Measurements from ENCODE around the gene NRXN2.
"Not testable (repeated sequence)": the region's sequence is repeated elsewhere in the genome, so short reads cannot be mapped to it uniquely, and the experiment has no call there.

NRXN2 gene

DNA sequence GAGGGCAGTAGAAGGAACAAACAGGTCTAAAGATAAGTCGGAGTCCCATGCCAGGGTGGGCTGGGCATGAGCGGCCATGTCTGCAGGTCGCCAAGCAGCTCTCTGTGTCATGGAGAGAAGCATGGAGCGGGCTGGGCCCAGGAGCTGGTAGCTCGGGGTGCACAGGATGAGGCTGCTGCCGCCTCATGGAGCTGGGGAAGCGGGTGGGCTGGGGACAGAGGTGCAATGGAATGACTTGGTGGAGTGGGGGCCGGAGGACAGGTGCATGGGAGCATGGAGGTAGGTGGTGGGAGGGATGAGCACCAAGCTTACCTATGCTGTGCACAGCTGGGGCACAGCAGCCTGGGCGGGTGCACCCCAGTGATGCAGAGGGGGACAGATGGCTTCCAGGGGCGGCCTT lies 3.6 kb downstream of the NRXN2 start:
- DNase-seq: no peak

DNA sequence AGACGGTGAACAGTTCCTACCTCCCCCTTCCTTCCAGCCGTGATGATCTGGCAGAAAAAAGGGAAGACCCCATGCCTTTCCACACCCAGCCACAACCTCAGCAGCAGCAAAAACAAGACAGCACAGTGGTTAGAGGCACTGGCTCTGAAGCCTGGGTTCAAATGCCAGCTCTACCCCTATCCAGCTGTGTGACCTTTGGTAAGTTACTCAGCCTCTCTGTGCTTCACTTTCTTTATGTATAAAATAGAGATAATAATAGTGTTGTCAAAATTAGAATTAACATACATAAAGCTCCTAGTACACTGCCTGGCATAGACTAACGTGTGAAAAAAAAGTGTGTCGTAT lies 4.2 kb downstream of the NRXN2 start:
- no peak for DNase-seq

DNA sequence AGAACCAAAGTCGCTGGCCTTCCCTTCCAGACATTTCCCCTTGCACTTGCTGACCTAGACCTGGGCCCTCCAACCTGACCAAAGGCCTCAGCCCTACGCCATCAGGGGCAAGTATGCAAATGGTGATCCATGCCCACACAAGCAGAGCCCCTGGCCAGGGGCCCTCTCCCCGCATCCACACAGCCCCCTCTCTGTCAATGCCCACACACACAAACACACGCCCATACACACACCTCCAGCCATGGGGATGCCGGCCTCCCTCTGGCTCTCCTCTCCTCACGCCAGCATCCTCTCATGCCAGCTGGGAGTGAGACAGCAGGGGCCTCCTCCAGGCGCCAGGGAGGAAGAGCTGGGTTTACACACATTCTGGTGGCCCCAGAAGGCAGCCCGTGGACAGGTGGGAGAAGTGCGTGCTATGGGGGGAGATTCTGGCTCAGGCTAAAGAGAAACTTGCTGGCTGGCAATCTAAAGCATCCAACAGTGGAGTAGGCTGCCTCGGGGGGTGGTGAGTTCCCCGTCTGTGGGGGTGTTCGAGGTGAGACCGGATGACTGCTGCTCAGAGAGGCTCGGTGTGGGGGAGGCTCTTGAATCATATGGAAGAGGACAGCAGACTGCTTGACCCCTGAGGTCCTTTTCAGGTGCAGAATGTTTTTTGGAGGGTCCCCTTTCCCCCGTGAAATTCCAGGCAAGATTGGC lies 4.8 kb downstream of the NRXN2 start:
- no peak for DNase-seq

DNA sequence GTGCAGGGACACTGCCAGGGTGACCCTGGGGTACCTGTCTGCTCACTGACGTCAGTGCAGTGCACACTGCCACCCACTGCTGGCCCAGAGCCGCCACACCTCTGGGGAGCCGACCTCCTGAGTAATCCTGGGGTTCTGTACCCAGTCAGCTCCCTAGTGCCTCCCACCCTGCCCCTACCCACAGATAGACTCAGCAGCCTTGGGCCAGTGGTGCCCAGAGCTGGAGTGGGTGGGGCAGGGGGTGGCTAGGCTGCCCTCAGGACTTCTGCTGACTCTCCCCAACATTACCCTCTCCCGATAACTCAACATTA lies 5.8 kb downstream of the NRXN2 start:
- no peak for DNase-seq

DNA sequence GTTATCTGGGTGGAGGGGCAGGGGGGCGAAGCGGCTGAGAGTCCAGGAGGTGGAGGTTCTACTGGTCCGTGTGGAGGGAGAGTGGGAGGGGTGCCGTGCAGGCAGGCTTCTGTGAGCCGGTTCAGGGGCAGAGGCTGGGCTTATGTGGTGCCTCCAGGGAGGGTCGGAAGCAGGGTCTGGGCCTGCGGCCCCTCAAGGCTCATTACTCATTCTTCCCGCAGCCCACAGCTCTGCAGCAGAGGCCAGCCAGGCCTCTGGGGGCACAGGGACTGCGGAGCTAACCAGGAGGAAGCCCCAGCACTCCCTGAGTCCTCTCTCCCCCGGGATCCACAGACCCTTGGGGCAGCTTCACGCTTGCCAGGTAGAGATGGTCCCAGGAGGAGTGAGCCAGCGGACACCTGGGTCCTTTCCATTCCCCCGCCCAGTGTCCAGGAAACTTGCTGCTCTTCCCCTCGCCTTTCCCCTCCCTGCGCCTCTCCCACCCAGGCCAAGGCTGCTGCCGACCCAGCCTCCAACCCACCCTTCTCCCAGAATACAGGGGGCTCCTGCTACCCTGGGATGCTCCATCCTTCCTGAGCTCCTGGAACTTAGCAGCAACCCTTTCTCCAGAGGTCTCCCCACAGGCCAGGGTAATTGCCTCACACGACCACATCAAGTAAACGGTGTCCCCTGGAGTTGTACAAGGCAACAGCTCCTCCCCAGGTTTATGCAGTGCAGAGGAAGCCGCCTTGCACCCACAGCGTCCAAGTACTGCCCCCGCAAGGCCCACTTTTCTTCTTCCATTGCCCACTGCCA lies 6.3 kb downstream of the NRXN2 start:
- no peak for DNase-seq

DNA sequence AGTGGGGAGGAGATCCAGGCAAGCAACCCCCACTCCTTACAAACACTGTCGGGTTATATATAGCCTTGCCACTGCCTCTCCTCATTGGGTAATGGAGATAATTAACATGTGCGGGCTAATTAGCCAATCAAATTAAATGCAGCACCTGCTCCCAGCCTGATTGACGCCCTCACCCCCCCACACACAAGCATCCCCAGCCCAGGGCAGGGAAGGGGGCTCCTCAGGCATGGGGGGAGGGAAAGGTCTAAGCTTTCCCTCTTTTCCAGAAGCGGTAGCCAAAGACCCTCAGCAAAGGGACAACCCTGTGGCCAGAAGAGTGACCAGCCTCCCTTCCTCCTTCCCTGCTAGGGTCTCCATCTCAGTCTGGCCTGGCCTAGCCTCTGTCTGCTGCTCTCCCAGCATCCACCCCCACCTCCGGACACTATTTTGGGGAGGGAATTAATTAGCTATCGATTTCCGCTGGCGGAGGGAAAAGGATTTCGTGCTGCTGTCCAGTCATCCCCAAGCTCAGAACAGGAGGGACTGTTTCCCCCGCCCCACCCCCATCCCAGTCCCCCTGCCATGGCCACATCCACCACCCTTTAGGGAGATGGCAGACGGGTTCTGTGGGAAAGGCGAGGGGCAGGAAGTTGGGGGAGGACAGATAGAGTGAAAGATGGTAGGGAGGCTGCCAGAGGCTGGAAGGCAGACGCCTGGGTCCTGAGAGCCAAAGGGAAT lies 7.1 kb downstream of the NRXN2 start:
- DNase-seq: no peak

DNA sequence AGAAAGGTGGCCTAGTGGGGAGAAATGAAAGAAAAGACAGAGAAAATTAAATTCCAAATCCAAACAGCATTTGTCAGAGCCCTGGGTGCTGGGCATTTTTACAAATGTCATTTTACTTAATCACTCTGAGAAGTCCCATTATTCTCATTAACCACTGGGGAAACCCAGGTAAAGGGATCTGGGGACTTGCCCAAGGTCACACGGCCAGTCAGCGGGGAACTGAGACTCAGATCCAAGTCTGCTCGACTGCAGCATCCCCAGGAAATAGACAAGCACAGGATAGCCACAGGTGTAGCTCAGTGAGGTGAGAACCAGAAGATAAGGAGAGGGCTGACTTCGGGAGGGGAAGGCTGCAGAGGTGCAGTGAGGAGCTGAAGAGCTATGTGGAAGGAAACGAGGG lies 7.9 kb downstream of the NRXN2 start:
- no peak for DNase-seq

DNA sequence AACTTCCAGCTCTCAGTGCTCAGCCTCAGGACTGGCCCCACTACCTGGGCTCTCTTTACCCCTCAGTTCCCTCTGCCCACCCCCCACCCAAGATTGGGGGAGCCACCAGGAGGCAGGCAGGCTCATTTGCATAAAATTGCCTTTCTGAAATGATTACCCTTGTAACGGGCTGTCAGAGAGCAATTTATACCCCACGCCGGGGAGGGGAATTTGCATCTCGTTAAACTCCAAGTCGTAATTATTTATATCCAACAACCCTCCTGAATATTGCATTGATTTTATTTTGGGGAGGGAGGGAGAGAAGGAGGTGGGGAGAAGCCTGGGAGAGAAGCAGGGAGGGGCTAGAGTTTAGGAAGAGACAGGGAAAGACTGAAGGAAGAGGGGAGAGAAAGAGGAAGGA lies 8.3 kb downstream of the NRXN2 start:
- DNase-seq: no peak

DNA sequence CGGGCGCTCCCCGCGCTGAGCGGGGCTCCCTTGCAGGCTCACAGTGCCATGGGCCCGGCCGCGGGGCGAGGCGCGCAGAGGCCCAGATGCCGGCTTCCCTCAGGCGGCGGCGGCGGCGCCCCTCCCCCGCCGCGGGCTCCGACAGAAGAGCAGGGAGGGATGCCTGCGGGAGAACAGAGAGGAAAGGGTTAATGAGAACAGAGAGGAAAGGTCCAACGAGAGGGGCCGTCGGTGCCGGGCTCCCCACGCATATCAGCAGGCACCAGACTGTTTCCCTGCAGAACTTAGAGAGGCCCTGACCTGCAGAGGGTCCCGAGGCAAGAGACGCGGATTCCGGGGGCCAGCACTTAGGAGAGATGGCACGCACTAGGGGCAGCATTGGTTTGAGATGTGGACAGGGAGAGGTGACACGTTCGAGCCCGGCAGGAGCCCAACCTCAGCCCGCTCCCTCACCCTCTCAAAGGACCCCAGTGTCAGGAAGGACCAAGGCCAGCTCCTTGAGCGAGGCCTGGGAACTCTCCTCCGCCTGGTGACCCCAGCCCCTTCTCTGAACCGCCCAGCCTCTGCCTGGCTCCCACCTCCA lies 9.1 kb downstream of the NRXN2 start:
- no peak for DNase-seq

DNA sequence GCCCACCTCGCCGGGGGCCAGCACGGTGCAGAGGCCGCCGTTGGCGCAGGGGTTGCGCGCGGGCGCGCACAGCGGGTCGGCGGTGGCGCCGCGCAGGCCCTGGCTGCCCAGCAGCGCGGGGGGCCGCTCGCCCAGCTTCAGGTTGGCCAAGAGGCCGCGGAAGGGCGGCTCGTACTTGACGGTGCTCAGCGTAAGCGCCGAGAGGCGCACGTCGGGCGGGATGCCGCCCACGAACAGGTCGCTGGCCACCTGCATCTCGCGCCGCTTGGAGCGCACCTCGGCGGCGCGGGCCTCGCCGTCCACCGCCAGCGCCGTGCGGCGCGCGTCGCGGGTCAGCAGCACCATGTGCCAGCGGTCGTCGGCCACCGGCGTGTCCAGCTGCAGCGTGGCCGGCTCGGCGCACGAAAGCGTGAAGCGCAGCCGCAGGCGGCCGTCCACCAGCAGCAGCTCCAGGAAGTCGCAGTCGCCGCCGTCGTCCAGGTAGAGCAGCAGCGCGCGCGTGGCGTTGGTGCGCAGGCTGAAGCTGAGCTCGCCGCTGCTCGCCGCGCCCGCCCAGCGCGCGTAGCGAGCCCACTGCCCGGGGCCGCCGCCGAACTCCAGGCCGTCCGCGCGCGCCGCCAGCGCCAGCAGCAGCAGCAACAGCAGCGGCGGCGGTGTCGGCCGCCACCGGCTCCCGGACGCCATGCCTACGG lies 9.8 kb downstream of the NRXN2 start:
- DNase-seq: peak; percentile 33

DNA sequence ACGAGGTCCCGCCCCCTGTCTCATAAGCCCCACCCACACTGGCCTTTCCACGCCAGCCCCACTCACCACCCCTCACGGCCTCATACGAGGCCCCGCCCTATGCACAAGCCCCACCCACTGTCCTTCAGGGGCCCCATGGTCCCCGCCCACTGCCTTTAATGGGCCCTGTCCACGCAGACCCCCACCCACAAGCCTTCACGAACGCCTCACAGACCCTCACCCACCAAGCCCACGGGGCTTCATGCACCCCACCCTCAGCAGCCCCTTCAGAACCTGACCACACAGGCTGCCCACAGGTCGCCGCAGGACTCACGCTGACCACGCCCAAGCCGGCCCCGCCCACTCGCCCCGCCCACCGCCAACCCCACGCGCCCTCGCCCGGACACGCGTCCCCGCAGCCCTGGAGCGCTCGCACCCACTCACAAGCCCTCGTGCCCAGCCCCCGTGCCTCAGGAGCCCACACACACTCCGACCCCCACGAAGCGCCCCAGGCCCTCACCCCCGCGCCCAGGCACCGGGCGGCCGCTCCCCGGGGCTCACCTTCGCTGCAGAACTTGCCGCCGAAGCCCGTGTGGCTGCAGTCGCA lies 10.5 kb downstream of the NRXN2 start:
- DNase-seq: peak; percentile 12

DNA sequence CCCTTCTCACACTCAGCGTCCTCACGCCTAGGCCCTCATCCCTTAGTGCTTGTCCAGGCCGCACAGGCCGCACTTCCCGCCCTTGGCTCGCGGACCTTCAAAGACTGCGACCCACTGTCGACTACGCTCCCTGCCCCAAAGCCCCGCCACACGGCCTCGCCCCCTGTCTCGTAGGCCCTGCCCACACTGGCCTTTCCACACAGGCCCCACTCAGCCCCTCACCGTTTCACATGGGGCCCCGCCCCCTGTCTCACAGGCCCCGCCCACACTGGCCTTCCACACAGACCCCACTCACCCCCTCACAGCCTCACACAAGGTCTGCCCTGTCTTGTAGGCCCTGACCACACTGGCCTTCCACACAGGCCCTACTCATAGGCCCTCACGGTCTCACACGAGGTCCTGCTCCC lies 11.0 kb downstream of the NRXN2 start:
- DNase-seq: no peak

DNA sequence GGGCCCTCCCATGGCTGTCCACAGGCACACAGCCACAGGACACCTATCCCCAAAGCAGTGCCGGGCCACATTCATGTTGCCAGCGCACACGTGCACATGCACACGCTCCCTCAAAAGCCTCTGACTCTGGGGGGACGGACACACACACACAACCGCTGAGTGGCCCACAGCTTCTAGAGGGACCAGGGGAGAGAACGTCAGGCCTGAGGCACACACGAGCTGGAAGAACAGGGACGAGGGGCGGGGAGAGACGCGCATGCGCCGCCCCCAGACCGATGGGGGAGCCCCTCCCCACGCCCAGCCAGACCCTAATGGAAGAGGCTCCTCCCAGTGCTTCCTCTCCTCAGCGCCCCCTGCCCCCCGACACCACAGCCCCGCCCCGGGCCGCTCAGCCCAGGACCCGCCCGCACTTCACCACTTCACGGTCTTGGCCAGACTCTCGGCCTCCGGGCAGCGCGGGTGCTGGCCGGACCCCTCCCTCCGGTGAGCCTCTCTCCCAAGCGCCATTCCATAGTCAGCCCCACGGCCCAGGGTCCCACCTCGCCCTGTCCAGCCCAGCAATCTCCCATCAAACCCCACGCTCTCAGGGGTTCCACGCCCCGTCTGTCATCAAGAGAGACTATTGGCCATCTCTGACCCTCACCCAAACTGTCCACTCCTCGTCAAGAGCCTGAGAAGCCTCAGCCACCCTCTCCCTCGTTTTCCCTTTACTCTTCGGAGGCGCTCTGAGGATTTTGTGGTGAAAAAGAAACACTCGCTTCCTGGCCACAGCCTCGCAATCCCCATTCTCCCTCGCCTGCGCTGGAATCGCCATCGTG lies 11.7 kb downstream of the NRXN2 start:
- DNase-seq: no peak

DNA sequence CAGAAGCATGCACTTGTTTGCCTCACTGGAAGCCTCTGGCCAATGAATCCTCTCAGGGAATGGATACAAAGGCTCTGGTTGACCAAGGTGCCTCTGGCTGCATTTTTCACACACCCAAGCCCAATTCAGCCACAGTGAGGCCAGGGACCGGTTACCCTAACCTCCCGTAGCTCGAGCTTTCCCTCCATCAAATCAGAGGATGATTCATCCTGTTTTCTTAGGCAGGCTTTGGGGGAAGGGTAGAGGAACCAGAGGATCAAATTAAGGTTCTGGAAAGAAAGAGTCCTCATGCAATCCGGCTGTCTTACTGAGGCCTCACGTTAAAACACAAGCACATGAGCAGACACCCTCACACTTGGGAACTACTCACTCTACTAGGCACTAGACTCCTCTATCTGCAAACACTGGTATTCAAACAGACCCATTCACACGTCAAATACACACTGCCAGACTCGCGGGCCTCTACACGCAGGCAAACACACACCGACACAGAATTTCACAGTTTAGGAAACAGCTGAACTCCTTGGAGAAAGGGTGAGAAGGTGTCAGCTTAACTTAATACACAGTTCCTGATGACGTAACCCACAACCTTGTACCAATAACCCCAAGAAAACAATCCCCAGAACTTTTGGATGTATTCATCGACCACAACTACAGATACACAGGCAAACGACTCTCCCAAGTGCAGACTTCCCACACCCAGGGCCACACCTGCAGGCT lies 12.4 kb downstream of the NRXN2 start:
- DNase-seq: no peak

DNA sequence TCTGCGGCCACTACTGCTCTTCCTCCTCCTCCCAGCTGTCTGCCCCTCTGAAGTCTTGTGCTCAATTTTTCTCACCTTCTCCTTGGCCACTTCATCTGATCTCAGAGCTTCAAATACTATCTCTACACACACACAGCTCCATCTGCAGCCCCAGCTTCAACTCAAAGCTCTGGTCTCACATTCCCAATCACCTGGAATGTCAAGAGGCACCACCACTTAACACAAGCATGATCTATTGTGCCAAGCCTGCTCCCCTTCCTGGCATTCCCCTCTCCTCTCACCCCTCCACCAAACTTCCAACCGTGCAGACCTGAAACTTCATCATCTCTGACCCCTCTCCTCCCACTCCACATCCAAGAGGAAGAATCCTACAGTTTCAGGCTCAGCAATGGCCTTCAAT lies 17.5 kb downstream of the NRXN2 start:
- no peak for DNase-seq

DNA sequence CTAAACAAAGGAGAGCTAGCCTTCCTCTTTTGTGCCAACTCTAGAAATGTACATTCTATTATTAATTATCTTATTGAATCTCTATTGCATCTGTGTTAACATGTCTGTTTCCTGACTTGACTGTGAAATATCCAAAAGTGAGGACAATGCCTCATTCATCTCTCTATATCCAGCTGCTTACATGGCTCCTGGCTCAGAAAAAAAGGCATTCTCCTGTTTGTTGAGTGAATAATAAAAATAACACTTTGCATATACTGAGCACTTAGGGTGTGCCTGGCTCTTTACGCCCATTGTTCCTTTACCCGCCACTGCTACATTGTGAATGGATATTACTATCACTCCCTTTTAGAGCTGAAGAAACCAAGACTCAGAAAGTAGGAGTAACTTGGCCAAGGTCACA lies 19.9 kb downstream of the NRXN2 start:
- no peak for DNase-seq

DNA sequence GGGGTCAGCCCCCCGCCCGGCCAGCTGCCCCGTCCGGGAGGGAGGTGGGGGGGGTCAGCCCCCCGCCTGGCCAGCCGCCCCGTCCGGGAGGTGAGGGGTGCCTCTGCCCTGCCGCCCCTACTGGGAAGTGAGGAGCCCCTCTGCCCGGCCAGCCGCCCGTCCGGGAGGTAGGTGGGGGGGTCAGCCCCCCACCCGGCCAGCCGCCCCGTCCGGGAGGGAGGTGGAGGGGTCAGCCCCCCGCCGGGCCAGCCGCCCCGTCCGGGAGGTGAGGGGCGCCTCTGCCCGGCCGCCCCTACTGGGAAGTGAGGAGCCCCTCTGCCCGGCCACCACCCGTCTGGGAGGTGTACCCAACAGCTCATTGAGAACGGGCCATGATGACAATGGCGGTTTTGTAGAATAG lies 21.0 kb downstream of the NRXN2 start:
- not testable (repeated sequence) for DNase-seq

DNA sequence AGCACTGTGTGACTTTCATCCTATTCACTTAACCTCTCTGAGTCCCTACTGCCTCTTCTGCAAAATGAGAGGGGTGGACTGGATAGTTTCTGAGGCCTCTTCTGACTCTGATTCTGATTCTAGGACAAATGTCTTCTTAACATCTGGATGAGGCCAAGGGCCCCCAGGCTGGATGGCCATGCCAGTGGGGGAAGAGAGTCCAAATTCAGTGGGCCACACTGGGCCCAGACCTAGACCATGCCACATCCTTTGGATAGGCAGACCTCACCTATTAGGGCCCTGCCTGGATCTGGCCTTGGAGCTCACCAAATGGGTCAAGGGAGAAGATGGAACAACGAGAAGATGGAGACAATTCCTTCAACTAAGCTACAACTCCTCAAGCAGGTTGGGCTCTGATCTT lies 24.6 kb downstream of the NRXN2 start:
- no peak for DNase-seq

DNA sequence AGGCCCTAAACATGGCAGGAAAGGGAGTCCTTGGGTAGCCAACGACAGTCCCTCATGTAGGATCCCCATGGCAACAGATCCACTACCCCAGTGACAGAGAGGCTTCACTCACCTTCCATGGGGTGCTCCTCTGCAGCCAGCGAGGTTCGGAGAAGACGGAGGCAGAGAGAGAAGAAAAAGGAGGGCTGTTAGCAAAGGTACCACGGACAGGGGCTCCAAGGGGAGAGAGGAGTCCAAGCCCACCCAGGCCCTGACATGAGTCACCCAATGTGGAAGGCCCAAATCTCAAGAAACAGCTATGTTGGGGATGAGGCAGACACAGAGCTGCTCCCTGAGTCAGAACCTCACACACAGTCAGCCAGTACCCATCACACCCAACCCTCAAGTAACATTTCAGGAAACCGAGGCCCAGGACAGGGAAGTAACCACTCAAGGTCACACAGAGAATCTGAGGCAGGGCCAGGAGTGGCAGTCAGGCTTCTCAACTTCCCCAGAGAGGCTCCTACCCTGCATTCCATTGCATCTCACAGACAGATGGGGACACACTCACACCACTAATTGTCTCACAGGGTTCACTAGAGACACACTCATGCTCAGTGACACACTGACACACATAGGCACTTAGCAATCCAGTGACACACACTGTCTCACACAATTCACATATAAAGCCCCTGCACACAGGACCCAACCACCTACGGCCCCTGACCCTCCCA lies 25.2 kb downstream of the NRXN2 start:
- DNase-seq: no peak

DNA sequence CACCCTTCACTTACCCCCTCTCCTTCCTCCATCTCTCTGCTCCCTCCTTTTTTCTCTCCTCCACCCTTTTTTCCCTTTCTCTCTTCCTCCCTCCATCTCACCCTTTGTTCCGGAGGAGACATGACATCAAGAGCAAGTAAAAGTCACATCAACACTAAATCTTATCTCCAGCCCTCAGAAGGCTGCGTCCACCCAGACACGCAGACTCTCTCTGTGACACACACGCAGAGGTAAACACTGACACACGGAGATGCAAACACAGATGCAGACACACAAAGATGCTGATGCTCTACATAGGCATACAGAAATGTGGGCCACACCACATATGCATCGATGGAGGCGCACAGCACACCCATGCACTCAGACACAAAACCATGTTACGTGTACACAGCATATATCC lies 27.0 kb downstream of the NRXN2 start:
- no peak for DNase-seq

DNA sequence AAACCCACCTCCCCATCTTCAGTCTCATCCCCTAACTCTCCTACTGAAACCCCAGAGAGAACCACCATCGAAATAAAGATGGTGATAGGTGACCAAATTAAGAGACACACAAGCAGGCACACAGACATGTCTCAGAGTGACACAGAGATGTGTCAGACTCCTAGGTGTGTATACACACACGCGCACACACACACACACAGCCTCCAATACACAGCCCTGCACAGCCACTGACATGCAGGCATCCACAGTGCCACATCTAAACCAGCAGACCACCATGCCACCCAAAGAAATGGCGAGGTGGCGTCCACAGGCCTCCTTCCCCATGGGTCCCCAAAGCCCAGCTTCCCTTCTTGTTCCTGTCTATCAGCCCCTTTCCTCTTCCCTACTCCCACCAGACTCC lies 27.4 kb downstream of the NRXN2 start:
- no peak for DNase-seq

Measured in CD4-positive, alpha-beta T cell treated with Interleukin-6 for 4 hours (primary cell).